Fibroblast of lung (primary cell): ENCODE data around the gene CDC42SE1. TPM values are rescaled to one million over a fixed set of nuclear protein-coding genes. Genes with fewer than 3 reads are reported as not detected.

Experiments
- DNase-seq, 2 donors: peaks; one replicate each; pipeline versions ENCODE4 v3.0.0 to v3.0.0-alpha.2; 2010; ENCODE audit warnings: low read depth in 2 of 2
- H2AFZ ChIP-seq: 2 replicates; pipeline ENCODE4 v1.5.1; 2012; ENCODE audit warnings: low read length, control low read depth, inconsistent platforms
- H3K27ac ChIP-seq: 2 replicates; pipeline ENCODE4 v1.5.1; 2011; ENCODE audit warnings: low read length, control low read depth; ENCODE audit not compliant: insufficient read depth
- H3K27me3 ChIP-seq: 2 replicates; pipeline ENCODE4 v1.5.1; 2011; ENCODE audit warnings: mild to moderate bottlenecking, low read length; ENCODE audit not compliant: control insufficient read depth, insufficient read depth
- H3K36me3 ChIP-seq: 2 replicates; pipeline ENCODE4 v1.5.1; 2011; ENCODE audit warnings: low read length; ENCODE audit not compliant: control insufficient read depth, insufficient read depth
- H3K4me1 ChIP-seq: 2 replicates; pipeline ENCODE4 v1.5.1; 2011; ENCODE audit warnings: low read length; ENCODE audit not compliant: control insufficient read depth, insufficient read depth; ENCODE audit errors: extremely low read depth
- H3K4me2 ChIP-seq: 2 replicates; pipeline ENCODE4 v1.5.1; 2011; ENCODE audit warnings: low read length, control low read depth; ENCODE audit not compliant: insufficient read depth; ENCODE audit errors: extremely low read depth
- H3K4me3 ChIP-seq, 4 experiments: fragments of 200-600 bp in 1 of 4; sonication (generic) in 1 of 4; replicated peaks in 1 of 4; 2 replicates each; pipeline ENCODE4 v1.5.1; 2011 to 2016; ENCODE audit warnings: low read length in 4 of 4, low read depth in 3 of 4, mild to moderate bottlenecking in 3 of 4, control low read depth in 2 of 4, inconsistent platforms in 1 of 4, mixed read lengths in 1 of 4; ENCODE audit not compliant: insufficient read depth in 1 of 4; ENCODE audit errors: control extremely low read depth in 1 of 4
- H3K79me2 ChIP-seq: 2 replicates; pipeline ENCODE4 v1.5.1; 2012; ENCODE audit warnings: mild to moderate bottlenecking, low read length, inconsistent platforms; ENCODE audit not compliant: control insufficient read depth, insufficient read depth
- H3K9ac ChIP-seq: 2 replicates; pipeline ENCODE4 v1.5.1; 2011; ENCODE audit warnings: mild to moderate bottlenecking, low read length, control low read depth; ENCODE audit not compliant: insufficient read depth
- H3K9me3 ChIP-seq: 2 replicates; pipeline ENCODE4 v1.5.1; 2012; ENCODE audit warnings: low read depth, low read length; ENCODE audit not compliant: control insufficient read depth, insufficient read depth
- H4K20me1 ChIP-seq: 2 replicates; pipeline ENCODE4 v1.5.1; 2011; ENCODE audit warnings: low read length; ENCODE audit not compliant: control insufficient read depth, insufficient read depth; ENCODE audit errors: extremely low read depth
- CTCF ChIP-seq, 2 donors: IDR thresholded peaks in 1 of 2; conservative IDR thresholded peaks in 1 of 2; 1 replicate in 1 of 2; 2 replicates in 1 of 2; pipeline ENCODE4 v1.5.1; 2011 to 2012; ENCODE audit warnings: low read length in 2 of 2, control low read depth in 1 of 2, inconsistent platforms in 1 of 2, low read depth in 1 of 2, mild to moderate bottlenecking in 1 of 2
- EZH2 ChIP-seq: IDR thresholded peaks from 2 replicates; pipeline ENCODE4 v1.5.1; 2012; ENCODE audit warnings: low read length, control low read depth, mild to moderate bottlenecking; ENCODE audit errors: missing control alignments
- polyA plus RNA-seq, 2 donors: library from polyadenylated mRNA; depleted of rRNA in 1 of 2; stranded (reverse) in 1 of 2; unstranded in 1 of 2; fragments of >200 nt; gene quantifications; 2 replicates each; pipeline ENCODE4 v1.2.1, GENCODE V29; 2011 to 2012; ENCODE audit warnings: missing spikeins in 1 of 2
- total RNA-seq: library from RNA; depleted of rRNA; stranded (reverse); fragments of >200 nt; gene quantifications from 2 replicates; pipeline ENCODE4 v1.2.1, GENCODE V29; 2014

CDC42SE1 gene
- total and polyA plus RNA-seq, 2 donors (not counting 1 experiment from before 2014, with no cell fraction given) = 36.5 to 49.9 TPM

- no peak overlapping the region for H3K27ac ChIP-seq
- H3K27me3 ChIP-seq = no peaks in the 10 kb centered on the region
- H3K4me2 ChIP-seq = no peak overlapping the region
- no peak overlapping the region for H3K4me3 ChIP-seq
- peaks cover 20% of the 10 kb centered on the region for H3K36me3 ChIP-seq
- peaks cover 49% of the 10 kb centered on the region for H3K79me2 ChIP-seq
- TF ChIP-seq CTCF (conservative IDR thresholded peaks at IDR 0.05 in 1 of 2, IDR thresholded peaks at IDR 0.05 in 1 of 2; ENCODE audit: low read depth in 1 of 2, low read length in 2 of 2) = no peak
- TF ChIP-seq EZH2 = no peak
- no peak for DNase-seq
- no peak overlapping the region for H2AFZ ChIP-seq
- peaks cover 2% of the 10 kb centered on the region for H4K20me1 ChIP-seq
- H3K4me1 ChIP-seq = peaks cover 11% of the 10 kb centered on the region
- H3K9ac ChIP-seq = no peak overlapping the region
- H3K9me3 ChIP-seq = no peaks in the 10 kb centered on the region
These were observed 3.8 kb downstream of the CDC42SE1 start for GRCh38 chr1:151055581-151055980.

- no peak overlapping the region for H3K4me2 ChIP-seq
- no peak overlapping the region for H3K9ac ChIP-seq
- no peak for DNase-seq
- H3K79me2 ChIP-seq = peaks cover 49% of the 10 kb centered on the region
- no peak overlapping the region for H2AFZ ChIP-seq
- H3K4me1 ChIP-seq = peaks cover 11% of the 10 kb centered on the region
- H3K27ac ChIP-seq = no peak overlapping the region
- peaks cover 2% of the 10 kb centered on the region for H4K20me1 ChIP-seq
- H3K4me3 ChIP-seq = no peak overlapping the region
- no peaks in the 10 kb centered on the region for H3K9me3 ChIP-seq
- no peak for TF ChIP-seq CTCF (conservative IDR thresholded peaks at IDR 0.05 in 1 of 2, IDR thresholded peaks at IDR 0.05 in 1 of 2; ENCODE audit: low read depth in 1 of 2, low read length in 2 of 2)
- TF ChIP-seq EZH2 = no peak
- peaks cover 20% of the 10 kb centered on the region for H3K36me3 ChIP-seq
- H3K27me3 ChIP-seq = no peaks in the 10 kb centered on the region
These were observed 4.4 kb downstream of the CDC42SE1 start for GRCh38 chr1:151054971-151055547.

GRCh38 chr1:151051356-151052009 lies 7.9 kb downstream of the CDC42SE1 start:
- H3K27ac ChIP-seq = no peak overlapping the region
- peaks cover 2% of the 10 kb centered on the region for H3K4me1 ChIP-seq
- no peak overlapping the region for H3K9ac ChIP-seq
- no peak for DNase-seq
- H3K27me3 ChIP-seq = no peaks in the 10 kb centered on the region
- no peaks in the 10 kb centered on the region for H3K9me3 ChIP-seq
- no peak overlapping the region for H3K4me3 ChIP-seq
- no peaks in the 10 kb centered on the region for H4K20me1 ChIP-seq
- no peak overlapping the region for H2AFZ ChIP-seq
- no peak overlapping the region for H3K4me2 ChIP-seq
- TF ChIP-seq CTCF (conservative IDR thresholded peaks at IDR 0.05 in 1 of 2, IDR thresholded peaks at IDR 0.05 in 1 of 2; ENCODE audit: low read depth in 1 of 2, low read length in 2 of 2) (no peak), EZH2 (no peak)
- H3K36me3 ChIP-seq = peaks cover 18% of the 10 kb centered on the region
- peaks cover 21% of the 10 kb centered on the region for H3K79me2 ChIP-seq
